RWPE2 (cell line): ENCODE results near the gene IL5RA.

Source experiments
- ATAC-seq: fragments of 200-7000 bp; cut with Tn5 transposase; 3 replicates; pipeline ENCODE4 v1.9.1; 2021; ENCODE audit warnings: low read depth
- DNase-seq: peaks from one replicate; pipeline ENCODE4 v3.0.0-alpha.2; 2020; ENCODE audit warnings: low spot score
- H3K27ac ChIP-seq: fragments of 450-650 bp; 2 replicates; pipeline ENCODE4 v1.5.1; 2017; ENCODE audit warnings: mild to moderate bottlenecking; ENCODE audit not compliant: poor library complexity, severe bottlenecking
- H3K27me3 ChIP-seq: fragments of 250-450 bp; sonication (Bioruptor Pico); 2 replicates; pipeline ENCODE4 v1.5.1; 2021; ENCODE audit warnings: mild to moderate bottlenecking, moderate library complexity; ENCODE audit not compliant: insufficient read depth, poor library complexity, severe bottlenecking
- H3K36me3 ChIP-seq: fragments of 250-450 bp; sonication (Bioruptor Pico); 2 replicates; pipeline ENCODE4 v1.5.1; 2020; ENCODE audit warnings: low read depth, mild to moderate bottlenecking, moderate library complexity
- H3K4me1 ChIP-seq: fragments of 250-450 bp; sonication (Bioruptor Pico); 2 replicates; pipeline ENCODE4 v1.5.1; 2021; ENCODE audit warnings: mild to moderate bottlenecking, moderate library complexity; ENCODE audit not compliant: insufficient read depth, poor library complexity, severe bottlenecking
- H3K4me3 ChIP-seq: fragments of 250-450 bp; sonication (Bioruptor Pico); 2 replicates; pipeline ENCODE4 v1.5.1; 2021; ENCODE audit warnings: mild to moderate bottlenecking, moderate library complexity; ENCODE audit not compliant: severe bottlenecking
- H3K9me3 ChIP-seq: fragments of 250-450 bp; sonication (Bioruptor Pico); 2 replicates; pipeline ENCODE4 v1.5.1; 2021; ENCODE audit warnings: mild to moderate bottlenecking, moderate library complexity; ENCODE audit not compliant: severe bottlenecking
- CTCF ChIP-seq: fragments of 450-650 bp; IDR thresholded peaks from one replicate; pipeline ENCODE4 v1.5.1; 2017; ENCODE audit warnings: mild to moderate bottlenecking, moderate library complexity; ENCODE audit not compliant: poor library complexity, severe bottlenecking

Gene IL5RA

GRCh38 chr3:3149560-3149959 lies 39.4 kb upstream of the IL5RA start:
- TF ChIP-seq CTCF, result no peak
- H3K9me3 ChIP-seq, result no peaks in the 10 kb centered on the region
- no peak overlapping the region for H3K27ac ChIP-seq
- H3K27me3 ChIP-seq, result no peaks in the 10 kb centered on the region
- ATAC-seq (no peak), DNase-seq (no peak)
- H3K36me3 ChIP-seq, result peaks cover 98% of the 10 kb centered on the region
- no peak overlapping the region for H3K4me3 ChIP-seq
- no peaks in the 10 kb centered on the region for H3K4me1 ChIP-seq

GRCh38 chr3:3145831-3146230 lies 35.7 kb upstream of the IL5RA start:
- Histone ChIP-seq H3K9me3 (no peaks in the 10 kb centered on the region), H3K27ac (no peak overlapping the region), H3K36me3 (peaks cover 98% of the 10 kb centered on the region), H3K4me1 (no peaks in the 10 kb centered on the region), H3K4me3 (no peak overlapping the region), H3K27me3 (no peaks in the 10 kb centered on the region)
- no peak for ATAC-seq
- no peak for DNase-seq
- TF ChIP-seq CTCF, result no peak

- ATAC-seq (no peak), DNase-seq (no peak)
- Histone ChIP-seq H3K27me3 (no peaks in the 10 kb centered on the region), H3K4me3 (no peak overlapping the region), H3K36me3 (peaks cover 98% of the 10 kb centered on the region), H3K9me3 (no peaks in the 10 kb centered on the region), H3K27ac (no peak overlapping the region), H3K4me1 (no peaks in the 10 kb centered on the region)
- no peak for TF ChIP-seq CTCF
These were observed 31.8 kb upstream of the IL5RA start for GRCh38 chr3:3141939-3142338.

DNA sequence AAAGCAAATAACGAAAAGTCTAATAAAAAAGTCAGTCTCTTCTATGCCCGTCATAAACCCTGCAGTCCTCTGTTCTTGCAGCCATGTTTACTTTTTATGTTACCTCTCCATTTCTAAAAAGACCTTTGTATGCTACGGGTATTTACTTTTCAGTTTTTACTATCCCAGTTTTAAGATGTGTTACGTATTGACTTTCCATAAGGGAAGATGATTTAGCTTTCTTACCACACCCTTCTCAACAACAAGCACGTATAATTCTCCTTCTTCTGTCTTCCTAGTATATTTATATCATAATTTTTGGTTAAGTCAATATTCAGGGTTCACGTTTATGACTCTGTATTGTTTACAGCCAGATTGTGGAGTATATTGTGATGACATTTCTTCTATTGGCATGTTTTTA lies 27.4 kb upstream of the IL5RA start:
- DNase-seq, result no peak
- Histone ChIP-seq H3K27me3 (no peaks in the 10 kb centered on the region), H3K27ac (no peak overlapping the region), H3K4me3 (no peak overlapping the region), H3K4me1 (no peaks in the 10 kb centered on the region), H3K9me3 (no peaks in the 10 kb centered on the region), H3K36me3 (peaks cover 79% of the 10 kb centered on the region)
- ATAC-seq, result no peak
- TF ChIP-seq CTCF, result no peak

DNA sequence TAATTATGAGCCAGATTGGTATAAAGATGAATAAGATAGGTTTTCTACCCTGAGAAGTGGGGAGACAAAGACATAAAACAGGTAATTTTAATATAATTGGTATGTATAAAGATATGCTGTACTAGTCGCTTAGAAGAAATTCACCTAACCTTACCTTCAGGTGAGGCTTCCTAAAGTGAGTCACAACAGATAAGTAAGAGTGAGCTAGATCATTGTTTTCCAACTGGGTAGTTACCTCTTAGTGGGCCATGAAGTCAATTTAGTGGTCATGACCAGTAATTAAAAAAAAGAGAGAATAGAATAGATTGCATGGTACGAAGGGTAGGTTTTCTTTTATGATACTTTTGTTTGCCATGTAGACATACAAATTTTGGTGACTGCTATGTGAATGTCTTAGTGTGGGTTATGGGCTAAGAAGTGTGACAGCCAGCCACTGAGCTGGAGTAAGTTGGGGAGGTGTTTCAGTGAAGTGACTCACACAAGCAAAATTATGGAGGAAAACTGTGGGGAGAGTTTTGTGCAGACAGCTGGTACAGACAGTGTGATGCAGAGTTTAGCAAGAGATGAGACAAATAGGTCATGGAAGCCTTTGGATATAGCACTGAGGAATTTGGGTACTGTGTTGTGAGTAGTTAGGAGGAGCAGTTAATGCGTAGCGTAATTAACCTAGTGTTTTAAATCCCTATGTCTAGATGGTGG lies 24.7 kb upstream of the IL5RA start:
- TF ChIP-seq CTCF, result no peak
- DNase-seq, result no peak
- Histone ChIP-seq H3K36me3 (peaks cover 68% of the 10 kb centered on the region), H3K4me3 (no peak overlapping the region), H3K4me1 (no peaks in the 10 kb centered on the region), H3K27me3 (no peaks in the 10 kb centered on the region), H3K9me3 (no peaks in the 10 kb centered on the region), H3K27ac (no peak overlapping the region)
- ATAC-seq, result peak; percentile 61; the same call in 1 of the 3 replicates
